CD14-positive monocyte (primary cell): ENCODE results near the gene DLK2. TPM values are rescaled to one million over a fixed set of nuclear protein-coding genes. Genes with fewer than 3 reads are reported as not detected.
A peak's percentile ranks its signal among the peaks of the same experiment; 100 is the strongest.

Source experiments
- DNase-seq, 3 donors: peaks; one replicate each; pipeline ENCODE4 v3.0.0-alpha.2; 2011 to 2022
- H2AFZ ChIP-seq: 2 replicates; pipeline ENCODE4 v1.6.0; 2012; ENCODE audit warnings: mild to moderate bottlenecking, low read depth, low read length, inconsistent platforms; ENCODE audit not compliant: insufficient read depth, poor library complexity, severe bottlenecking
- H3K27ac ChIP-seq, 2 donors: 1 replicate in 1 of 2; 2 replicates in 1 of 2; pipeline ENCODE4 v1.5.1; 2012 to 2013; ENCODE audit warnings: low read length in 2 of 2, control low read depth in 1 of 2, inconsistent platforms in 1 of 2, low read depth in 1 of 2, mild to moderate bottlenecking in 1 of 2
- H3K27me3 ChIP-seq, 2 donors: one replicate each; pipeline versions ENCODE4 v1.6.0 to v1.6.1; 2011 to 2013; ENCODE audit warnings: low read length in 2 of 2; ENCODE audit not compliant: control insufficient read depth in 2 of 2, insufficient read depth in 2 of 2
- H3K36me3 ChIP-seq, 2 donors: replicated peaks in 1 of 2; 1 replicate in 1 of 2; 2 replicates in 1 of 2; pipeline versions ENCODE4 v1.5.1 to v1.6.1; 2012 to 2013; ENCODE audit warnings: low read length in 2 of 2, control low read depth in 1 of 2, inconsistent platforms in 1 of 2, mild to moderate bottlenecking in 1 of 2; ENCODE audit not compliant: insufficient read depth in 2 of 2, control insufficient read depth in 1 of 2
- H3K4me1 ChIP-seq, 2 donors: 1 replicate in 1 of 2; 2 replicates in 1 of 2; pipeline versions ENCODE4 v1.5.1 to v1.6.1; 2012 to 2013; ENCODE audit warnings: low read length in 2 of 2, control low read depth in 1 of 2, inconsistent platforms in 1 of 2, mild to moderate bottlenecking in 1 of 2, moderate library complexity in 1 of 2; ENCODE audit not compliant: insufficient read depth in 2 of 2, control insufficient read depth in 1 of 2
- H3K4me2 ChIP-seq: replicated peaks from 2 replicates; pipeline ENCODE3; 2012; ENCODE audit warnings: low read length, moderate library complexity, mild to moderate bottlenecking; ENCODE audit not compliant: poor library complexity, severe bottlenecking; ENCODE audit errors: extremely low read depth
- H3K4me3 ChIP-seq, 3 experiments: fragments of 200-600 bp in 1 of 3; sonication (generic) in 1 of 3; replicated peaks in 1 of 3; 1 replicate in 2 of 3; 2 replicates in 1 of 3; pipeline ENCODE4 v1.5.1; 2011 to 2013; ENCODE audit warnings: low read length in 3 of 3, mild to moderate bottlenecking in 3 of 3, control low read depth in 2 of 3, low read depth in 2 of 3, inconsistent platforms in 1 of 3, moderate library complexity in 1 of 3
- H3K79me2 ChIP-seq: 2 replicates; pipeline ENCODE4 v1.6.0; 2012; ENCODE audit warnings: mild to moderate bottlenecking, control low read depth, inconsistent platforms, low read length, moderate library complexity; ENCODE audit not compliant: insufficient read depth
- H3K9ac ChIP-seq: 2 replicates; pipeline ENCODE4 v1.6.0; 2017; ENCODE audit warnings: low read length, mild to moderate bottlenecking; ENCODE audit not compliant: insufficient read depth, poor library complexity, severe bottlenecking
- H3K9me3 ChIP-seq, 2 donors: replicated peaks in 1 of 2; 1 replicate in 1 of 2; 2 replicates in 1 of 2; pipeline versions ENCODE4 v1.5.1 to v1.6.1; 2012 to 2013; ENCODE audit warnings: low read length in 2 of 2, control low read depth in 1 of 2; ENCODE audit not compliant: control insufficient read depth in 1 of 2, insufficient read depth in 1 of 2
- H4K20me1 ChIP-seq: 2 replicates; pipeline ENCODE4 v1.6.0; 2012; ENCODE audit warnings: mild to moderate bottlenecking, low read length, control low read depth, moderate library complexity; ENCODE audit not compliant: insufficient read depth
- H3K27ac Mint-ChIP-seq, 7 donors: one replicate each; pipeline ENCODE4 v1.8.0; 2020; ENCODE audit warnings: mild to moderate bottlenecking in 7 of 7, mixed read lengths in 7 of 7, moderate library complexity in 6 of 7, inconsistent platforms in 2 of 7
- H3K27me3 Mint-ChIP-seq, 3 donors: one replicate each; pipeline ENCODE4 v1.8.0; 2021 to 2022; ENCODE audit warnings: low read depth in 3 of 3, mild to moderate bottlenecking in 3 of 3, mixed read lengths in 3 of 3, moderate library complexity in 3 of 3, inconsistent platforms in 1 of 3
- H3K36me3 Mint-ChIP-seq, 2 donors: one replicate each; pipeline ENCODE4 v1.8.0; 2020; ENCODE audit warnings: mixed read lengths in 2 of 2, inconsistent platforms in 1 of 2, mild to moderate bottlenecking in 1 of 2
- H3K4me1 Mint-ChIP-seq: one replicate; pipeline ENCODE4 v1.8.0; 2020; ENCODE audit warnings: mild to moderate bottlenecking, mixed read lengths
- H3K4me3 Mint-ChIP-seq, 2 donors: one replicate each; pipeline ENCODE4 v1.8.0; 2020; ENCODE audit warnings: mild to moderate bottlenecking in 2 of 2, mixed read lengths in 2 of 2, moderate library complexity in 1 of 2
- H3K9me3 Mint-ChIP-seq, 7 donors: one replicate each; pipeline ENCODE4 v1.8.0; 2020 to 2022; ENCODE audit warnings: mixed read lengths in 7 of 7, mild to moderate bottlenecking in 6 of 7, moderate library complexity in 6 of 7, inconsistent platforms in 2 of 7
- WGBS: methylation state at CpG from one replicate; pipeline ENCODE4 v1.1.5; 2013; ENCODE audit warnings: missing lambda C conversion rate; ENCODE audit not compliant: insufficient coverage; 5-methylcytosine and 5-hydroxymethylcytosine counted together
- intact Hi-C, 2 donors: fragments of 100-400 bp; cut with micrococcal nuclease; formaldehyde crosslinking; loops; one replicate each; pipeline versions ENCODE4 v1.15.0 to v1.15.1; 2023
- polyA plus RNA-seq, 3 donors: library from polyadenylated mRNA; depleted of rRNA in 1 of 3; unstranded in 2 of 3; stranded (reverse) in 1 of 3; fragments of 300-500 nt in 2 of 3; fragments of >200 nt in 1 of 3; fragmentation: Illumina TruSeq in 2 of 3; gene quantifications; 1 replicate in 2 of 3; 2 replicates in 1 of 3; pipeline ENCODE4 v1.2.3, GENCODE V29; 2012 to 2021
- TF ChIP-seq, protein P1 (sequence below): fragments of 200-600 bp; IDR thresholded peaks from one replicate; pipeline ENCODE4 v1.8.0; 2022; ENCODE audit warnings: antibody characterized with exemption, mild to moderate bottlenecking

Gene DLK2
- polyA plus RNA-seq, 3 donors, result 0.08 TPM; not detected in 2

DNA sequence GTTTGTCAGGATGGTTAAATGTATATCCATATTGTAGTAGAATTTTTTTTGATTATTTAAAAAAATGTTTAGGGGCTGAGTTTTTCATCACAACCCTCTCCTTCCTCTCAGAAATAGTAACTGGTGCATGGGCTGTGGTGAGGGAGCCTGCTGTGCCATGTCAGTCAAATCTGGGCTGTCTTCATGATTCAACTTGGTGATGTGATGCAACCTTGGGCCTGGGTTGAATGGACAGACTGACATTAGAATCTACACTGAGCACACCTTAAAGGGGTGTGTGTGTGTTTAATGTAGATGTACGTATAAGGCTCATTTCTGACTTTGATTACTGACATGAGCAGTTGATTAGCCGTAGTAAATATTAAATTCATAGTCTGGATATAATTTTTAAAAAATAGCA is 25.7 kb upstream of the DLK2 start:
- no peaks in the 10 kb centered on the region for H3K9me3 ChIP-seq
- H3K4me1 ChIP-seq, result peaks cover 14 to 18% of the 10 kb centered on the region in 2 donors
- H3K27me3 ChIP-seq, result no peaks in the 10 kb centered on the region
- peaks cover 16% of the 10 kb centered on the region for H4K20me1 ChIP-seq
- peak in 1 of 3 donors; percentile 35 for DNase-seq
- intact Hi-C loops, result no loop called here
- peaks cover 72% of the 10 kb centered on the region for H3K79me2 ChIP-seq
- no peak overlapping the region for H3K4me2 ChIP-seq
- H2AFZ ChIP-seq, result no peak overlapping the region
- peaks cover 25% of the 10 kb centered on the region for H3K4me1 Mint-ChIP-seq
- H3K9ac ChIP-seq, result no peak overlapping the region
- H3K27ac ChIP-seq, result no peak overlapping the region
- H3K36me3 Mint-ChIP-seq, result peaks cover 21 to 26% of the 10 kb centered on the region in 2 donors
- H3K9me3 Mint-ChIP-seq, result no peaks in the 10 kb centered on the region
- no CpG with 5 or more reads among the region's 2 CpGs for WGBS
- no peak overlapping the region for H3K4me3 Mint-ChIP-seq
- TF ChIP-seq, protein P1, sequence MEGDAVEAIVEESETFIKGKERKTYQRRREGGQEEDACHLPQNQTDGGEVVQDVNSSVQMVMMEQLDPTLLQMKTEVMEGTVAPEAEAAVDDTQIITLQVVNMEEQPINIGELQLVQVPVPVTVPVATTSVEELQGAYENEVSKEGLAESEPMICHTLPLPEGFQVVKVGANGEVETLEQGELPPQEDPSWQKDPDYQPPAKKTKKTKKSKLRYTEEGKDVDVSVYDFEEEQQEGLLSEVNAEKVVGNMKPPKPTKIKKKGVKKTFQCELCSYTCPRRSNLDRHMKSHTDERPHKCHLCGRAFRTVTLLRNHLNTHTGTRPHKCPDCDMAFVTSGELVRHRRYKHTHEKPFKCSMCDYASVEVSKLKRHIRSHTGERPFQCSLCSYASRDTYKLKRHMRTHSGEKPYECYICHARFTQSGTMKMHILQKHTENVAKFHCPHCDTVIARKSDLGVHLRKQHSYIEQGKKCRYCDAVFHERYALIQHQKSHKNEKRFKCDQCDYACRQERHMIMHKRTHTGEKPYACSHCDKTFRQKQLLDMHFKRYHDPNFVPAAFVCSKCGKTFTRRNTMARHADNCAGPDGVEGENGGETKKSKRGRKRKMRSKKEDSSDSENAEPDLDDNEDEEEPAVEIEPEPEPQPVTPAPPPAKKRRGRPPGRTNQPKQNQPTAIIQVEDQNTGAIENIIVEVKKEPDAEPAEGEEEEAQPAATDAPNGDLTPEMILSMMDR, result no peak
- peaks cover 0 to 10% of the 10 kb centered on the region in 2 donors for H3K36me3 ChIP-seq
- peak overlapping the region in 6 of 7 donors; percentile 6 to 66 (median 34) for H3K27ac Mint-ChIP-seq
- H3K27me3 Mint-ChIP-seq, result peaks cover 0 to 1% (median 0%) of the 10 kb centered on the region in 3 donors
- no peak overlapping the region for H3K4me3 ChIP-seq

DNA sequence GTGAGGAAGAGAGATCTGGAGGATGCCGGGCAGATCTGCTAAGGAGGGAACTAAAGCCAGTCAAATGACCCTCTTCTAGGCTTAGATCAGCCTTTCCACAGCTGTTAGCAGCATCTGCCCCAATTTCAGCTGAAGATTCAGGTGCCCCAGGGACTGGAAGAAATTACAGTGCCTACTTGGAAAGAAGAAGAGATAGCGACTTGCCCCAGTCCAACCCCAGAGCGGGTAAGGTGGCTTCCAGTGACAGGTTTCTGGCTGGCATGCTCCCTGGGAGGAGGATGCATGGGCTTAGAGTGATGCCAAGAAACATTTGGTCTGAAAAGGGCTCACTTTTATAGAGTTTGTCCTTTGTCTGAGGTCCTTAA is 22.6 kb upstream of the DLK2 start:
- Mint-ChIP-seq H3K27ac (peak overlapping the region; percentile 92 to 99 (median 97)), H3K36me3 (peaks cover 9 to 13% of the 10 kb centered on the region in 2 donors), H3K4me3 (peak overlapping the region; percentile 88 to 93), H3K4me1 (peaks cover 25% of the 10 kb centered on the region), H3K27me3 (peaks cover 0 to 1% (median 1%) of the 10 kb centered on the region in 3 donors), H3K9me3 (no peaks in the 10 kb centered on the region)
- DNase-seq, result no peak
- WGBS, result no CpG with 5 or more reads among the region's 3 CpGs
- Histone ChIP-seq H3K27ac (peak overlapping the region; percentile 62 to 96), H2AFZ (peak overlapping the region; percentile 82), H3K79me2 (peaks cover 54% of the 10 kb centered on the region), H4K20me1 (peaks cover under 1% of the 10 kb centered on the region), H3K27me3 (no peaks in the 10 kb centered on the region), H3K36me3 (no peaks in the 10 kb centered on the region), H3K4me2 (peak overlapping the region; percentile 80), H3K4me3 (peak overlapping the region; percentile 60 to 82 (median 69)), H3K9ac (peak overlapping the region; percentile 95), H3K4me1 (peaks cover 14 to 18% of the 10 kb centered on the region in 2 donors), H3K9me3 (no peaks in the 10 kb centered on the region)
- TF ChIP-seq, protein P1, result no peak
- intact Hi-C loops, result no loop called here
